HCT116 (cell line): ENCODE measurements around the gene TRIP13.

Experiments
- CTCF ChIP-seq, 3 experiments: fragments of 200-600 bp in 1 of 3; sonication (generic) in 1 of 3; IDR thresholded peaks in 2 of 3; conservative IDR thresholded peaks in 1 of 3; 2 replicates each; pipeline ENCODE4 v1.5.1; 2012 to 2017; ENCODE audit warnings: low read depth in 2 of 3, low read length in 2 of 3, antibody characterized with exemption in 1 of 3, borderline replicate concordance in 1 of 3, control low read depth in 1 of 3, mild to moderate bottlenecking in 1 of 3, mixed read lengths in 1 of 3, mixed run types in 1 of 3, moderate library complexity in 1 of 3; ENCODE audit not compliant: insufficient read depth in 1 of 3
- POLR2A ChIP-seq: IDR thresholded peaks from 2 replicates; pipeline ENCODE4 v1.7.0; 2011; ENCODE audit warnings: borderline replicate concordance; ENCODE audit not compliant: insufficient read depth, insufficient read length; ENCODE audit errors: extremely low read depth
- POLR2AphosphoS5 ChIP-seq: IDR thresholded peaks from 2 replicates; pipeline ENCODE4 v1.6.1; 2011; ENCODE audit warnings: mild to moderate bottlenecking, low read depth, low read length, moderate library complexity
- TCF7L2 ChIP-seq: IDR thresholded peaks from 2 replicates; pipeline ENCODE4 v1.7.0; 2011; ENCODE audit warnings: borderline replicate concordance, inconsistent platforms; ENCODE audit not compliant: insufficient read depth, insufficient read length; ENCODE audit errors: extremely low read depth

GRCh38 chr5:862367-863243, 30.1 kb upstream of the TRIP13 start:
- TF ChIP-seq CTCF (IDR thresholded peaks at IDR 0.05 in 2 of 3, conservative IDR thresholded peaks at IDR 0.05 in 1 of 3; ENCODE audit: borderline replicate concordance in 1 of 3, insufficient read depth in 1 of 3, low read depth in 2 of 3, low read length in 2 of 3) (no peak), POLR2A (no peak), POLR2AphosphoS5 (no peak), TCF7L2 (no peak)
